HG03575 (cell line): ENCODE data around the gene SGPP2.
"Not testable (repeated sequence)": the region's sequence is repeated elsewhere in the genome, so short reads cannot be mapped to it uniquely, and the experiment has no call there.

ENCODE experiments used
- ATAC-seq: cut with Tn5 transposase; IDR thresholded peaks from one replicate; pipeline ENCODE4 v1.9.1; 2021; ENCODE audit not compliant: unreplicated experiment, insufficient number of reproducible peaks, low FRiP score; ENCODE audit errors: extremely low read depth

The SGPP2 gene

DNA sequence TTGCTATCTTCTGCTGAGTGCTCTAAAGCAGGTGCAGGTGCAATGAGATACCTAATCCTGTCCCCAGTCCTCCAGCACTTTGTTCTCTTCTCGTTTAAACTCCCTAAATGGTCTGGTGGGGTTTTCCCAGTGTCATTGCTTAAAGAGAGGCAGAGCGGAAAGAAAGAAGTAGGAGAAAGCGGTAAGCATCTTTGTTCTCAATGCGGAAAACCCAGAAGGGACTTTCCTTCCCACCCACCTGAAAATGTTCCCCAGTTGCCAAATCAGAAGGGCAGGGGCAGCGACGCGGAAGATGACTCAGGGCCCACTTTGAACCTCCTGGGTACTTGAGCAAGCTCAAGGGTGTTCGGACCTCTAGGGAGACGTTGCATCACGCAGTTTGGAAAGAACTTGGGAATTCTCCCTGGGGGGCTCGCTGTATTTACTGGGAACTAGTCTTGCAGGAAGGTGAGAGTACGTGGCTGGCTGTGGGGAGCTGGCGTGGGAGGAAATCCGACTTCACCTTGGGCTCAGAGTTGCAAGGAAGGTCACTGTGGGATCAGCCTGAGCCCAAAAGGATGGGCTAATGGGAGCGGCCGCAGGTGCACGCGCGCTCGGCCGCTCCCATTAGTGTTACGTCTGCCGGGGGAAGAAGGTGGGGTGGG, 589 bp upstream of the SGPP2 start:
- ATAC-seq: no peak

DNA sequence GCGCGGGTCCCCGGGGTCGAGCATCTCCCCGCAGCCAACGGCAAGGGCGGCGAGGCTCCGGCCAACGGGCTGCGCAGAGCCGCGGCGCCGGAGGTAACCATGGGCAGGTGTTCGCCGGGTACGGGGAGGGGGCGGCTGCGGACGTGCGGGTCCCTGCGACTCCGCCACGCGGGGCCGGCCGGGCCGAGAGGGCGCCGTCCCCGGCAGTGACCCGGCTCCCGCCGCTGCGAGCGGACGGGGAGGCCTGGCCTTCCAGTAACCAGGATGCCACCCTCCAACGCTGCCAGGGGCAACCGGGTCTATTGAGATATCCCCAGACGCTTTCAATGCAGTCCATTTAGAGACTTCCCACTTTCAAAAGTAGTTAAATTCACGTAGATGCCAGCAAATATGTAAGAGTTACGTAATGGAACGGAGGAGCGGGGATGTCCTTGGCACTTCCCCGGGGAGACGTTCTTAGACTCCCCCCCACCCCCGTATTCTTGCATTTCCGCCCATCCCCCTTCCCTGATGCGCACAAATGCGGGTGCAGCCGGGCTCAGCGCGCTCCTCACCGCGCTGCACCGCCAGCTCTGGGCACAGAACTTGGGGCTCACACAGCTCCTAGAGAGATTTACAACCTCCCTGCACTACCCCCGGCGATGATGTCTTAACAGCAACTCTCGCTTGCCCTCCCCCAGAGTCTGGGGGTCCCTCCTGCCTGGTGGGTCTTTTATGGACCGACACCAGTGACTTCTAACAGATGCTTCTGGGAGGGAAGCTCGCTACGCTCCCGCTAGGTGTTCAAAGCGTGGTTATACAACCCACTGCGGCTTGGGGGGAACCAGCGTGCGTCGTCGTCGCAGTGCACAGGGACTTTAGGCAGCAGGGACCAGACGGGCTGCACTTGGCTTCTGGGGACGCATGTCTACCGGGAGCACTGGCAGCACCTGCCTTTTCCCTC, 657 bp downstream of the SGPP2 start:
- ATAC-seq: no peak

DNA sequence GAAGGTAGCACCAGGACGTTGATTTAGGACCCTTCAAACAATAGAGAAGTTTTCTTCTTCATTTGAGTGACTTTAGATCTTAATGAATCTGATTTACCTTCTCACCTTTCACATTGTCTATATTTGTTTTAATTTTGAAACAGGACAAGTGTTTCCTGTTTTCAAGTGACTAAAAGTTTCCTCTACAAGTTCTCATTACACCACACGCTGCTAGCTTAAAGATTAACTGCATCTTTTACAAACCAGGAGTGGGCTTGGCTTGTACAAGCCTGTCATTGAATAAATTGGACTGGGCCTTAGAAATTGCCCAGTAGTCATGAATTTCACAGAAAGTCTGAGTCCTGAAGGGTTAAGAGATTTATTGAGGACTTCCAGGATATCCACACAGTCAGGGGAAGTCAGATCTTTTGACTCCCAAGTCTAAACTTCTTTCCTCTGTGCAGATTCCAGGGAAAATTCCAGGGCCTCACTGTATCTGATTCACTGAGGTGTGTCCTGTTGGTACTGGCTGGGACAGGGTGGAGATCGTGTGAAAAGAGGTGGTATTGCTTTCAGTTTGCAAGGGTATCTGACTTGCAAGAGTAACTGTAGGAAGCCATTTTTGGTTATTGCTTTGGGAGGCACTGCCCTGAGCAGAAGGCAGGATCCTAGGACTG, 3.4 kb downstream of the SGPP2 start:
- ATAC-seq: peak; percentile 44

DNA sequence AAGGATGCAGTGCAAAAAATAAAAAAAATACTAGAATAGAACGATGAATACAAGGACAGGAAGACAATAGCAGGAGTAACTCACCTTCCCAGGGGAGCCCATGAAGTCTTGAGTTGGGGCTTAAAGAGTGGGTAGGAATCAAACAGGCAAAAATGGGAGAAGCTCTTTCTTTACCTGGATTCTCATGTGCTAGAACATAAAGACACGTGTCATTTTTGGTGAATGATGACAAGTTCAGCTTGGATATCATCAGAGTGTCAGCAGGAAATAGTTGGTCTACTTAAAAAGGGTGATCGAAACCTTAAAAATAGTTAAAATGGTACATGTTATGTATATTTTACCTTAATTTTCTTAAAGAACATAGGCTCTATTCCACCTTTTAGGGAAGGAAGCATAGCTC, 5.7 kb downstream of the SGPP2 start:
- no peak for ATAC-seq

DNA sequence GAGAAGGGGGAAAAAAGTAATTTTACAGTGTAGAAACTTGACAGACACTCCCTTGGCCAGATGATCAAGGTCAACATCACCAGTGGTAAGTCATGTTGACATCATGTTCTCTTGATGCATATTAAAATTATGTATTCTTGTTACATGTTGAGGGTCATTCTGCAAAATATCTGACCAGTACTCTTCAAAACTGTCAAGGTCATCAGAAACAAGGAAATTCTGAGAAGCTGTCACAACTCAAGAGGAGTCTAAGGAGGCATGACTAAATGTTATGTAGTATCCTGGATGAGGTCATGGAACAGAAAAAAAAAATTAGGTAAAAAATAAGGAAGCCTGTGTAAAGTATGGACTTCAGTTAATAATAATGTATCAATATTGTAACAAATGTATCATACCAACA, 6.3 kb downstream of the SGPP2 start:
- no peak for ATAC-seq

DNA sequence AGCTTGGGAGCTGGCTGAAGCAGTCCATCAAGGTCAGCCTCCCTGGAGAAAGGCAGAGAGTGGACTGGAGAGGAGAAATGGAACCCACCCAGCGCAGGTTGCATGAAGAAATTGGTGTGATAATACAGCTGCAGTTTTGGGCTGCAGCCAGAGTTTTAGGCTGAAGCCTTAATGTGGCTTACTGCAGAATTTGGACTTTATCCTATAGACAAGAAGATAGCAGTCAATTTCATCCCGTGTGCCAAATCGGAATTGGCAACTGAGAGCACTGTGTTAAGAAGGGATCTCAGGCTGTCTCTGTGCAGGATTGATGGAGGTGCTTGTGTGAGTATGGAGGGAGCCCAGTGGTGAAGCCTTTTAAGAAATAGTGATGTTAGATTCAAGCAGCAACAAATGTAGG, 7.5 kb downstream of the SGPP2 start:
- ATAC-seq: no peak

DNA sequence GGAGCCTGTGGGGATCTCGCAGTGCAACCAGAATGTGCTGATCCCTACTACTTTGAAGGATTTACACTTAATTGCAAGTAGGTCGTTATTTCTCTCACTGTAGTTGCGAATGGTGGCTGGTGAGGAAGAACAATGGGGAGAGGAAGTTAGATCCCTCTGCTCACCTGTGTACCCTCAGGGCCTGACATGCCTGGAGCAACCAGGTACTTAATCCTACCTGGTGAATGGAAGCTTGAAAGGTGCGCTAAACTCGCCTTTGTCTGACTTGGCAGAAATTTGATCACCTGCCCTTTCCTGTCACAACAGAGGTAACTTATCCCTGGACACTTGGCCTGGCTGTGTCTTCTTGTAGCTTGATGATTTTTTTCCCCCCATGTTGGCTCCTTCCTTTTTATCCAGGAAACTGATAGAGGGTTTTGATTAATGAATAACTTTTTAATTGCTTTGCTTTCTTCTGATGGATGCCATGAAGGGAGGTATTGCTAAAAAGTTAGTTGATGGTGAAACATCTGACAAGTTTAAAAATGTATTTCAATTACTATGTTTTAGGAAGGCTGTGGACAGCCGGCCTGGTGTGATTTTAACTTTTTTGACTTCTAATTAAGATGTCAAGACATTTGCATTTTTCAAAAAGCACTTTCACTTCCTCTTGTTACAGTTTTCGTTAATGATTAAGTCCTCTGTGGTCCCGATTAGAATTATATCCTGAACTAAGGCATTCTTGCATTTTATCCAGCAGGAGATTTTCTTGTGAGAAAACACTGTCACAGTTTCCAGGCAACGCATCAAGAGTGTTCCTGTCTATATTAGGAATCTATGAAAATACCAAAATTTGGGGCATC, 9.2 kb downstream of the SGPP2 start:
- peak; percentile 78 for ATAC-seq

DNA sequence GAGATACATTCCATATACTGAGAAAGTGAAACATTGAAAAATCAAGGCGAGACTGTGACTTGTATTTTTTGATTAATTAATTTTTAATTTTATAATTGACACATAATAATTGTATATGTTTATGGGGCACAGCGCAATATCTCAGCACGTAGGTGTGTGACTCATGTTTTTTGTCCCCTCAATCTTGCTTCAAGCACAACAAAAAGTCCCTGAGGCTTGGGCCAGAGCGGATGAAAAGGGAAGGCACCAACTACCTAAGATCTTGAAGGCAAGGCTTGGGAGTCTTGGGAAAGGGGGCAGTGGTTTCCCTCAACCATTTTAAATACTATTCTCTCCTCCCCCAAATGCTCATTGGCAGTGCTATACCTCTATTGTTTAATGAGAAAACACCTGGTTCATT, 9.9 kb downstream of the SGPP2 start:
- ATAC-seq: peak; percentile 27

DNA sequence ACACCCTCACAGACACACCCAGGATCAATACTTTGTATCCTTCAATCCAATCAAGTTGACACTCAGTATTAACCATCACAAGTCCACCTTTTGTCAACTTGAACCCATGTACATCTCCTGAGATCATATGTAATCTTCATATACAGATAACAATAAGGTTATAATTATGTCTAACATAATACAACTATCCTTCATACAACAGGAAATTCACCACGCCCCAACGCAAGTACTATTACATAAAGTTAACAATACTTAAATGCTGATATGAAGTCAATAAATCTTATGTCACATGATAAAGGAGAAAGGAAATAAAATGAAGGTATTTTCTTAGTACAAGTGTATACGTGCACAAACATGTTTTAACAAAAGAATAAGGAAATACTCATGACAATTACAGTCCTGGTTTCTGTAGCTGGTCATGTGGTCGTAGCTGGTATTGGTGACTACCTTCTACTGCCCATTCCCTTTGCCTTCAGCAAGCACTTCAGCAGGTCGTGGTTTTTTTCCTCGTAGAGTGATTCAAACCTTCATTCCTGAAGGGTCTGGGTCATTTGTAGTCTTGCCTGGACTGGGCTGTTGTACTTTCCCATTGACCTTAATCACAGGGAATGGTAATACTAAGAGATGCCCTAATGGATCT, 11.2 kb downstream of the SGPP2 start:
- not testable (repeated sequence) for ATAC-seq

DNA sequence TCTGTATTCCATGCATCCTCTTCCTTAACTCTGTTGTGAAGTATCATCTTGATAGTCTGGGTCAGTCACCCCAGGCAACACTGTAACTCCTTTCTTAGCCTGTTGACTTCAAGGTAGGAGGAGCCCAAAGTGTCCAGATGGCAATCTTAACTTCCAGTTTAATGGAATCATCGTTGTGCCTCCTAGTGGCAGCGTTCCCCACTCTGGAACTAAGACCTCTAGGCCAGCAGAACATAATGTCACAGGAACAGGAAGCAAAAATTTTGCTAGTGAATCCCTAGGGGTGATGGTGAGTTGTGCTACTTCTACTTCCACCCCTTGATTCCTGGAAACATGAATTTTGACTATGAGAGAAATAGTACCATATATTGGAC, 11.7 kb downstream of the SGPP2 start:
- no peak for ATAC-seq

DNA sequence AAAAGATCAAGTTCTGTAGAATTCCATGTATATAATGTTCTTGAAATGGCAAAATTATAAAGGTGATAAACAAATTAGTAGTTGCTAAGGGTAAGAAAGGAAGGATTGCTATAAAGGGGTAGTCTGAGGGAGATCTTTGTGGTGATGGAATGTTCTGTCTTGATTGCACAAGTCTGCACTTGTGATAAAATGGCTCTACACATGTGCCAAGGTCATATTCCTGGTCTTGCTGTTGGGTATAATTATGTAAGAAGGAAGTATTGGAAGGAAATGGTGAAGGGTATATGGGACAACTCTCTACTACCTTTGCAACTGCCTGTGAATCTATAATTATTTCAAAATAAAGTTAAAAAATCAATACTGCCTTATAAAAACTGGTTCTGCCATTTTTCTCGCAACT, 15.3 kb downstream of the SGPP2 start:
- ATAC-seq: no peak

DNA sequence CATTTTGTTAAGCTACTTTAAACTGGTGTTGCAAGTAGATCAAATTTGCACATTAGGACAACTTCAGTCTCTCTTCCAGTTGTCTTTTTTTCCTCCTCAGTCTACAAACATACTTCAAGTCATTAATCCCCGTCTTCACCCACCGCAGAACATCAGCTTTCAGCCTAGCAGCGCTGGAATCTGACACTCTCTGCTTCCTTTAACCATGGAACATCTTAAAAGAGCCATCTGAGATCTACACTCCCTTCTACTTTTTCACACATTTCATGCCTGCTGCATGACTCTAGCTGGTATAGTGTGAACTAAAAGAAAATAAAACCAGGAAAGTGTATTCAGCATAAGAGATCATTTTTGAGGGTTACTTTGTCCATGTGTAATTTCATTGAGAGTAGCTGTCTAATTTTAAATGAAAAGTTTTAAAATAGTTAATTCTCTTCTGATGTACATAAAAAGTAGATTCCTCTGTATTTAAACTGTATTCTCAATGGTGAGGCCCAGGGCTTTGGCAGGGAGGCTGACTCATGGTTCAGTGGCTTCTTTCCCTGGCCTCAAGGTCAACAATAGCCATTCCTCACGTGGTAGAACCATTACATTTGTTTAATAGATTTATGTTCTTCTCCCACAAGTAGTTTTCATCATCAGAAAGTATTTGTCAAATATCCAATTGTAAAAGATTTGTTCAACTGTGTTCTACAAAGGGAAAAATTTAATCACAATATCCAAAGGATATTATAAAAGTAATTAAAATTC, 16.5 kb downstream of the SGPP2 start:
- ATAC-seq: no peak

DNA sequence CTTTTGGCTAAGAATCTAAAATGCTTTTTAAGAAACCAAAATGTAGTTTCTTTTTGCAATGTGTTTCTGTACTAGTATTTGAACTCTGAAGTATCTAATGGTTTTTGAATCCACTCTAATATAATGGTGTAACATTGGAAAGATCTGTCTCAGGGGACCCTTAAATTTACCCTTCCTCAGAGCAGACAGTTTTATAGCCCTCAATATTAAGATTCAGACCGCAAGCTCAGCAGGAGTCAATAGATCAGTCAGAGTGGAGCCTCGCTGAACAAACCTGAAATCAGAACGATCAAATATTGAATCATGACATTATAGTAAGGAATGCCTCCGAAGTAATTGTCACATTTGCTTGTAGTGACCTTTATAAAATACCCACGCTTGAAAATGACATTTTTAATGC, 18.3 kb downstream of the SGPP2 start:
- no peak for ATAC-seq

DNA sequence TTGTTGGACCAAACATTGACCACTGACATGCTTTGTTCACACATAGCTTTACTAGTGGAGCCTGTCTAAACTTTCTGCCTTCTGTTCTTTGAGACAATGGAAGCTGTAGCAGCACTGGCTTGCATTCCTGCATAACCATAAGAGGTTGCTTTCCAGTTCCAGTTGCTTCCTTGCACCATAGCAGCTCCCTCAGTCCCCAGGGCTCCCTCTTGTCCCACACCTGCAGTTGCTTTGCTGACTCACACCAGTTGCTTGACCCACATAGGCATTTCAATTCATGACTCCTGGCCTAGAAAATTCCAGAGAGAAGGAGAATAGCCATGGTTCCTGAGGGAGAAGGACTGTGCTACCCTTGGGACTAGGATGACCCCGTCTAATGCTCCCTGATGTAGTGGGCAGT, 20.9 kb downstream of the SGPP2 start:
- no peak for ATAC-seq

DNA sequence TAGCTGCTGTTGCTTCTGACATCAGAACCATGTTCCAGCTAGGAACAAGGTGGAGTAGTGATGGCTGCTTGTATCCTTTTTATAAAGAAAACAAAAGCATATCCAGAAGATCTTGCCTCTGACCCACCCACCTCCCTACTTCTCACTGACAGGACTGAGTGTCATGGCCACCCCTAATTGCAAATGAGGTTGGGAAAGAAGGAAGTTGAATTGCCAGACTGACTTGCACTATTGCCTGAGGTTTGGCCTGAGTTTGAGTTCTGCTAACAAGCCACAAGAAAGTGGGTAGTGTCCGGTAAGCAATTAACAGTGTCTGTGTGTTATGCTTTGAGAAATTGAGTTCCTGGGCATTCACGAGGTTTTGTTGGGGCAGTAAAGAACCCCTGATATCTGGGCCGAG, 22.8 kb downstream of the SGPP2 start:
- no peak for ATAC-seq

DNA sequence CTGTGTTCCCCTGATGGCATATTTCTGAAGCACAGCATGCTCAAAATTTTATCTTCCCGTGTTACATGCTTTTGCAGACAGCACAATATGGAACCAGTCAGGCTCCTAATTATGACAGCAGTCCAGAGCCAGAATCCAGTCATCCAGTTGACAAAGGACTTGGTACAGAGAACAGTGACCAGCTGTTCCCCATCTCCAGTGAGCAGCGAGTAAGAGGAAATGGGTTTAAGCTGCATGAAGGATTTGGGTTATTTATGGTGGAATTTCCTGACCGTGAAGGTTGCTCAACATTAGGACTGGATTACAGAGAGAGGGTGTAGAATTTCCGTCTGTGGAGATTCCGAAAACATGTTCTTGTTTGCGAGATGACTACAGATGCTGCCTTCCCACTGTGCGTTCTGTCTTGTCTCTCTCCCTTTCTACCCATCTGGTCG, 24.4 kb downstream of the SGPP2 start:
- ATAC-seq: no peak

DNA sequence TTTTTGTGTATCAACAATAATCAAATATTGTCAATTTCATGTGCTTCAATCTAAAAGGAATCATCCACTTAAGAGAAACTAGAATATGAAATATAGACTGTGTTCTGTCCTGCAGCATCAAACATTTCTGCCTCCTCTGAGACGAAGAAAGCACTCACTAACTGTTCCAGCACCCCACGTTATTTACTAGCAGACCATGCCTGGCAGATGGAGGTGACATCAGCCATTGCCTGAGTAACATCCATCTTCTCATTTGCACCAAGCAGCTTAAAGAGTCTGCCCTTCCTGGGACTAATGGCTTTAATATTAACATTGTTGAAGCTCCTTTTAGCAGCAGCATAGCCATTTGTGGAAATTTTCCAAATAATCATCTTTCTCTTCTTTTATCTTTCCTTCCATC, 25.7 kb downstream of the SGPP2 start:
- ATAC-seq: no peak

DNA sequence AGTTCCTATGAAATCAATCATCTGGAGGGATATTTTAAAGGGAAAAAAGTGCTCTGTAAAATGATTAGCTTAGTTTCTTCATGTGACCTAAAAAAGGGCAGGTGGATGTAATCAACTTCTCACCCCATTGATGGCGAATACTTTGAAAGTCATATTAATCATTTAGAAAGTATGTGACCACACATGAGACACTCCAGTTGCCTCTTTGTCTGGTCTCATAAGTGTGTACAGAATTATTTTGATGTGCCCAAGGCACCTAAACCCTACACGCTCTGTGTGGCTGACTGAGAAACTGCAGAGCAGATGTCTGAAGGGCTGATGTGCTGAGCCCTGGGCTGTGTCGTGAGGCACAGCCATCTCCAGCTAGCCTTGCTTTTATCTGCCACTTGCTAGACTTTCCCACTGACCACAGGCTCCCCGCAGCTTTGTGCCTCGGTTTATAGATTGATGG, 26.9 kb downstream of the SGPP2 start:
- peak; percentile 100 for ATAC-seq
